Naive thymus-derived CD4-positive, alpha-beta T cell (primary cell): ENCODE results near the gene PIGB. TPM values are rescaled to one million over a fixed set of nuclear protein-coding genes. Genes with fewer than 3 reads are reported as not detected.
A peak's percentile ranks its signal among the peaks of the same experiment; 100 is the strongest.

Source experiments
- microRNA-seq: library from miRNA; unstranded; fragments of <30 nt; microRNA quantifications from one replicate; pipeline ENCODE4 v1.2.0, GENCODE V29; 2022; ENCODE audit warnings: borderline microRNAs expressed
- polyA plus RNA-seq, 2 donors: library from polyadenylated mRNA; unstranded; fragments of 300-500 nt; fragmentation: Illumina TruSeq; gene quantifications; one replicate each; pipeline ENCODE4 v1.2.3, GENCODE V29; 2021
- total RNA-seq, 6 experiments: library from RNA in 5 of 6; stranded (reverse) in 5 of 6; gene quantifications; 1 replicate in 5 of 6; 2 replicates in 1 of 6; pipeline ENCODE4 v1.2.3 and lab custom pipeline; 2021 to 2026

The PIGB gene
- total and polyA plus RNA-seq, 7 experiments from 2014 or later = 11.9 to 30.2 (median 22.4) TPM

Small RNA genes lying within 50 kb of the gene (microRNA-seq; reads per million reads assigned to microRNA genes)
- gene MIR628 = 25.4 reads per million, percentile 35 among the genes with 10 or more reads in this experiment

Other genes with a start within 250 kb of the PIGB start
- gene RSL24D1, start 122.3 kb upstream of the PIGB start, total RNA-seq = 100 to 1,000 TPM in 4 of 5 experiments, 10 to 100 TPM in 1; 75.9 to 128 (median 110) TPM
- gene RSL24D1, start 122.3 kb upstream of the PIGB start, polyA plus RNA-seq = 100 to 1,000 TPM in 1 of 2 donors, 10 to 100 TPM in 1; 65.0 to 119 TPM
- 10 to 100 TPM; 17.1 to 69.9 (median 20.7) TPM for gene RAB27A, start 29.4 kb upstream of the PIGB start, total RNA-seq
- 10 to 100 TPM; 17.6 to 25.4 TPM for gene RAB27A, start 29.4 kb upstream of the PIGB start, polyA plus RNA-seq
- 10 to 100 TPM in 4 of 5 experiments, 1 to 10 TPM in 1; 8.8 to 21.3 (median 12.5) TPM for gene PIGBOS1, start 99 bp upstream of the PIGB start, total RNA-seq
- 10 to 100 TPM; 30.6 to 49.8 TPM for gene PIGBOS1, start 99 bp upstream of the PIGB start, polyA plus RNA-seq
- 10 to 100 TPM; 17.9 to 40.9 (median 28.4) TPM for gene CCPG1, start 89.1 kb downstream of the PIGB start, total RNA-seq
- 10 to 100 TPM; 25.8 to 31.0 TPM for gene CCPG1, start 89.1 kb downstream of the PIGB start, polyA plus RNA-seq
- gene PIERCE2, start 89.3 kb downstream of the PIGB start, total RNA-seq = under 1 TPM in 1 of 5 experiments, not detected in 4; 0.42 TPM
- gene PIERCE2, start 89.3 kb downstream of the PIGB start, polyA plus RNA-seq = 1 to 10 TPM in 1 of 2 donors, not detected in 1; 1.3 TPM
- 1 to 10 TPM in 2 of 5 experiments, under 1 TPM in 2, not detected in 1; 0.27 to 1.3 (median 0.82) TPM for gene DNAAF4, start 189.0 kb downstream of the PIGB start, total RNA-seq
- gene DNAAF4, start 189.0 kb downstream of the PIGB start, polyA plus RNA-seq = under 1 TPM in 1 of 2 donors, not detected in 1; 0.50 TPM